LNCaP clone FGC (cell line): ENCODE results near the gene VGLL4.
"Not testable (repeated sequence)": the region's sequence is repeated elsewhere in the genome, so short reads cannot be mapped to it uniquely, and the experiment has no call there.

ENCODE experiments used
- DNase-seq: peaks from one replicate; pipeline ENCODE4 v3.0.0-alpha.2; 2011; ENCODE audit warnings: low read depth
- H3K4me3 ChIP-seq: 2 replicates; pipeline ENCODE4 v1.5.1; 2011; ENCODE audit warnings: mild to moderate bottlenecking, low read depth, low read length, control low read depth
- CTCF ChIP-seq: IDR thresholded peaks from 2 replicates; pipeline ENCODE4 v1.5.1; 2012; ENCODE audit warnings: mild to moderate bottlenecking; ENCODE audit not compliant: control insufficient read depth, insufficient read depth; ENCODE audit errors: extremely low read depth

Gene VGLL4

GRCh38 chr3:11581237-11582190, 62.2 kb downstream of the VGLL4 start:
- no peak for DNase-seq
- peak overlapping the region; percentile 37 for H3K4me3 ChIP-seq
- no peak for TF ChIP-seq CTCF

- no peak overlapping the region for H3K4me3 ChIP-seq
- DNase-seq = no peak
- no peak for TF ChIP-seq CTCF
These were observed 63.1 kb downstream of the VGLL4 start for GRCh38 chr3:11580645-11581044.

- no peak for DNase-seq
- H3K4me3 ChIP-seq = no peak overlapping the region
- TF ChIP-seq CTCF = no peak
These were observed 65.5 kb downstream of the VGLL4 start for GRCh38 chr3:11578169-11578568.

- no peak for DNase-seq
- H3K4me3 ChIP-seq = no peak overlapping the region
- no peak for TF ChIP-seq CTCF
These were observed 67.3 kb downstream of the VGLL4 start for GRCh38 chr3:11576453-11576852.

GRCh38 chr3:11575677-11576076, 68.0 kb downstream of the VGLL4 start:
- DNase-seq = no peak
- TF ChIP-seq CTCF = no peak
- no peak overlapping the region for H3K4me3 ChIP-seq

GRCh38 chr3:11574981-11575669, 68.6 kb downstream of the VGLL4 start:
- no peak for TF ChIP-seq CTCF
- DNase-seq = no peak
- no peak overlapping the region for H3K4me3 ChIP-seq

- not testable (repeated sequence) for DNase-seq, H3K4me3 ChIP-seq
These were observed 71.1 kb downstream of the VGLL4 start for GRCh38 chr3:11572660-11573059.
